AG09319 (cell line): Measurements from ENCODE around the gene PSMD6.

Experiments used
- DNase-seq: peaks from one replicate; pipeline ENCODE4 v3.0.0-alpha.2; 2010; ENCODE audit warnings: low read depth; ENCODE audit errors: extremely low read depth
- TF ChIP-seq, protein P1 (sequence below): IDR thresholded peaks from 2 replicates; pipeline ENCODE4 v1.5.1; 2011; ENCODE audit warnings: low read depth, mild to moderate bottlenecking, inconsistent platforms, low read length, moderate library complexity

The PSMD6 gene

DNA sequence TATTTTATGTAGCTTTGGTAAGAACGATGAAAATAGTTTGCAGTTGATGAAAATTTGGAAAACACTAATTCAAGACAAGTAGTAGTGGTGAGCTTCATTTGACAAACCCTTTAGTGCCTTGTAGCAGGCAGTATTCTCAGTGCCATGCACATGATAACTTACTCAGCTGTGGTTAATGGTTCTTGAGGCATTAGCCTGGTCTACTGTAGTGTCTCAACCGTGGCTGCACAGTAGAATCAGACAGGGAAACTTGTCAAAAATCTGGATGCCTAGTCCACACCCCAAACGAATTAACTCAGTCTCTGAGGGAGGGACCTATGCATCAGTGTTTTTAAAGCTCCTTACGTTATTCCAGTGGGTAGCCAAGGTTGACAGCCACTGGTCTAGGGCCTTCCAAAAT is 45.4 kb downstream of the PSMD6 start:
- TF ChIP-seq, protein P1, sequence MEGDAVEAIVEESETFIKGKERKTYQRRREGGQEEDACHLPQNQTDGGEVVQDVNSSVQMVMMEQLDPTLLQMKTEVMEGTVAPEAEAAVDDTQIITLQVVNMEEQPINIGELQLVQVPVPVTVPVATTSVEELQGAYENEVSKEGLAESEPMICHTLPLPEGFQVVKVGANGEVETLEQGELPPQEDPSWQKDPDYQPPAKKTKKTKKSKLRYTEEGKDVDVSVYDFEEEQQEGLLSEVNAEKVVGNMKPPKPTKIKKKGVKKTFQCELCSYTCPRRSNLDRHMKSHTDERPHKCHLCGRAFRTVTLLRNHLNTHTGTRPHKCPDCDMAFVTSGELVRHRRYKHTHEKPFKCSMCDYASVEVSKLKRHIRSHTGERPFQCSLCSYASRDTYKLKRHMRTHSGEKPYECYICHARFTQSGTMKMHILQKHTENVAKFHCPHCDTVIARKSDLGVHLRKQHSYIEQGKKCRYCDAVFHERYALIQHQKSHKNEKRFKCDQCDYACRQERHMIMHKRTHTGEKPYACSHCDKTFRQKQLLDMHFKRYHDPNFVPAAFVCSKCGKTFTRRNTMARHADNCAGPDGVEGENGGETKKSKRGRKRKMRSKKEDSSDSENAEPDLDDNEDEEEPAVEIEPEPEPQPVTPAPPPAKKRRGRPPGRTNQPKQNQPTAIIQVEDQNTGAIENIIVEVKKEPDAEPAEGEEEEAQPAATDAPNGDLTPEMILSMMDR: no peak
- no peak for DNase-seq

DNA sequence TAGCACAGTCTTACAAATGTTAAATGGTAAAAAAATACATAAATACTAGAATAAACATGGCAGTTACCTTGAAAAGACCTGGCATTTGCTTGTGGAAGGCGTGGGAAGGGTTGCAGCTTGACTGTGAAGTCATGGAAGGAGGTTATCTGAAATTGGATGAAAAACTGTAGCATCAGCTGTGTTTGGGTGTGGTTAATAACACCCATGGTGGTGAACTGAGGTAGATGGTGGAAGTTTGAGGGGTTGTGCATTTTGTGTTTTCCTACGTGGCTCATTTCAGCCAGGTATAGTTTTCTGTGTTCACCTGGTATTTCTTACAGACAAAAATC is 46.5 kb downstream of the PSMD6 start:
- TF ChIP-seq, protein P1: no peak
- no peak for DNase-seq

DNA sequence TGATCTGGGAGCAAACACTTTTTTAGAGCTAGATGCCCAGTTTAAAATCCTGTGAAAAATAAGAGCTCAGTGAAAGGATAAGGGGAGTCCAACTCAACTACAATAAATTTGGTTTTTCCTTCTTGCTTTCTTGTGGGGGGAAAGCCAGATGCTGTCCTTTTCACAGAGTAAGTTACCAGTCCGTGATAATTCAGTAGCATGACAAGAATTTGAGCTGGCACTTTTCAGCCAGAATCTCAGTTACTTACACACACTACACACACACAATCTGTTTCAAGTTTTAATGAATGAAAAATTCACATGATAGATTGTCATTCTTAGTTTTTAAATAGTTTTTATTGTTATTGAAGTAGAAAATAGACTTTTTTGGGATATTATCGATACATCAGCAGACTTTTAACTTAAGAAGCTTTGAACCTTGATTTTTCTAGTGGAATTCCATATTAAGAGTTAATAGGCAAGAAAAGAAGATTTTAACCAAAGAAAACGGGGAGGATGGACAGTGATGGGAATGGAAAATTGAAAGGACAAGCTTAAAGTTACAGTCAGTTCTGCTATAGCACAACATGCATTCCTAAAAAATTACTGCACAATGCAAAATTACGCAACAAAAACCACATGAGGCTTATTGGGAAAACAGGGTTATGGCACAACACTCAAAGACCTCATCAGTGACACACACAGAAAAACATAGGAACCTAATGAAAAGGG is 47.0 kb downstream of the PSMD6 start:
- DNase-seq: peak; percentile 83
- TF ChIP-seq, protein P1: no peak

DNA sequence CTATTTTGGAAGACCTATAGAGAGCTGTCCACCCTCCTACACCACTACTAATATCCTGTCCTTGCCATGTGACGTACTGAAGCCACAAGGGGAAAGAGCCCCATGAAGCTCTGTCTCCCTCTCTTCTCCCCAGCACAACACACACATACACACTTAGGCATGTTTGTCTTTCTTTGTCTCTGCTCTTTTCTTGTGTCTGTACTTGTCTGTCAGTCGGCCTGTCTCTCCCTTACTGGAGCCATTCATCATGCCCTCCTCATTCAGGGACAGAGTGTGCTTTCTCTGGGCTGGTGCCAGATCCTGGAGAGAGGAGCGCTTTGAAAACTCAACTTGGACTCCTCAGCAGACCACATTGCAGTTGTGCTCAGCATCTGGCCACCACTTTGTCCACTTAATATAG is 47.6 kb downstream of the PSMD6 start:
- TF ChIP-seq, protein P1: no peak
- DNase-seq: no peak

DNA sequence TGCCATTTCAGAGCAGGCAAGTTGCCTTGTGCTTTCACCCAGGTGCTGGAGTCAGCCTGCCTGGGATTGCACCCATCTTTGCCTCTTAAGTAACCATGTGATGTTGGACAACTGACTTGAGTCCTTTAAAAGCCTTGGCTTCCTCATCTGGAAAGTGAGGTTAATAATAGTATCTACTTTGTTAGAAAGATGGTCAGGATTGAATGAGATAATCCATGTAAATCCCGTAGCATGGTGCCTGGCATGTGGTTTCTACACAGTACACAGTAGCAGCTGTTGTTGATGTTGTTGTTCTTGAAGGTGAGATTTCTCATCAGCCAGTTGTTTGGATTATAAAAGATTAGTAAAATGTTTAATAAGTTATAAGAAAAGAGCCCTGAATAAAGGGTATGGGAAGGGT is 48.8 kb downstream of the PSMD6 start:
- TF ChIP-seq, protein P1: no peak
- no peak for DNase-seq

DNA sequence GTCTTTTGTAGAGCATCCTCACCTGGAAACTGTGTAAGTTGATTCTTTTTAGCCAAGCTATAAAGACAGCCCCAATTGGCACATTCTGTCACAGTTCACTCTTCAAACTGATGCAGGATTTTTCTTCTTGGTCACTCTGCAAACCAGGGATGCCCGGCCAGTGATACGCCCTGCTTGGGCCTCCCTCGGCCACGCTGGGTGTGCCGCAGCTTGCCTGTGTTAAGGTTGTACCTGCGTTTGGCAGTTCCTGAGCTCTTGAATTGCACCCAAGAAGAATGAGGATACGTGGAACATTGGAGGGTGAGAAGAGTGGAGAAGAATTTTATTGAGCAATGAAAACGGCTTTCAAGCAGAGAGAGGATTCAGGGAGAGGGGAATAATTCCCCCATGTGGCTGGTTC is 49.9 kb downstream of the PSMD6 start:
- TF ChIP-seq, protein P1: no peak
- no peak for DNase-seq

DNA sequence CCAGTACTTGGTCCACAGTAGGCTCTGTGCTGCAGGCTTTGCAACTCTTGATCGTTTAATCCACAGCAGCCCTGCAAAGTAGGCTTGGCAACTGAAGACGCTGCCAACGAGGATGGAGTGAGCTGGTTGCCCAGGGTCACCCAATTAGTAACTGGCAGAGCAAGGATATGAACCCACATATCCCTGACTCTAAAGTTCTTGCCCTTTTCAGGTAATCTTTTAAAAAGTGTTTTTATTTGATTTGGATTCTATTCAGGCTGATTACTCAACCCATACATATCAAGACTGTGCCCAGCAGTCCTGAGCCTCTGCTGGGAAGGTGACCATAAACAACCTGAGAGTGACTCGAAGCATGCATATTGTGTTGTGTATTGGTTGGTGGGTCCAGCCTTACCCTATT is 50.3 kb downstream of the PSMD6 start:
- TF ChIP-seq, protein P1: no peak
- DNase-seq: no peak
